Adrenal gland (tissue), 12 donors: ENCODE data around the gene MCF2L. TPM values are rescaled to one million over a fixed set of nuclear protein-coding genes. Genes with fewer than 3 reads are reported as not detected.

Experiments
- DNase-seq, 7 donors: peaks; one replicate each; pipeline ENCODE4 v3.0.0-alpha.2; 2019 to 2020
- H3K27ac ChIP-seq, 5 donors: fragments of 200-600 bp; sonication (generic) in 4 of 5; 1 replicate in 3 of 5; 2 replicates in 2 of 5; pipeline versions ENCODE4 v1.5.1 to v1.8.0; 2016 to 2020; ENCODE audit warnings: mild to moderate bottlenecking in 1 of 5
- H3K27me3 ChIP-seq: fragments of 200-600 bp; 2 replicates; pipeline ENCODE4 v1.8.0; 2021
- H3K36me3 ChIP-seq, 2 donors: fragments of 200-600 bp; replicated peaks in 1 of 2; 1 replicate in 1 of 2; 2 replicates in 1 of 2; pipeline versions ENCODE4 v1.5.1 to v1.8.0; 2018 to 2022
- H3K4me1 ChIP-seq, 2 donors: fragments of 200-600 bp; replicated peaks in 1 of 2; 1 replicate in 1 of 2; 2 replicates in 1 of 2; pipeline versions ENCODE4 v1.5.1 to v1.8.0; 2018 to 2021
- H3K4me3 ChIP-seq, 4 donors: fragments of 200-600 bp; sonication (generic) in 3 of 4; one replicate each; pipeline ENCODE4 v1.5.1; 2016 to 2018
- H3K9me3 ChIP-seq, 3 donors: fragments of 200-600 bp; sonication (generic) in 1 of 3; replicated peaks in 1 of 3; 1 replicate in 2 of 3; 2 replicates in 1 of 3; pipeline versions ENCODE4 v1.5.1 to v1.8.0; 2016 to 2021
- POLR2A ChIP-seq, 2 donors: fragments of 450-650 bp; IDR thresholded peaks; one replicate each; pipeline ENCODE4 v1.6.1; 2017; ENCODE audit warnings: antibody characterized with exemption in 2 of 2, mild to moderate bottlenecking in 2 of 2, moderate library complexity in 1 of 2
- WGBS, 4 donors: extraction: QIAGEN DNeasy Blood & Tissue Kit in 2 of 4; methylation state at CpG; one replicate each; pipeline versions ENCODE4 v1.1.5 to v1.1.7; 2013 to 2017; 5-methylcytosine and 5-hydroxymethylcytosine counted together
- intact Hi-C, 2 donors: fragments of 100-400 bp; cut with DNase I; formaldehyde crosslinking; loops; one replicate each; pipeline versions ENCODE4 v1.14.1 to v1.15.0; 2022 to 2023
- polyA plus RNA-seq, 3 donors: library from polyadenylated mRNA; stranded (reverse); fragments of 200-250 nt in 2 of 3; fragments of 350-450 nt in 1 of 3; fragmentation: Illumina TruSeq in 1 of 3; extraction: RNeasy Lipid Tissue Mini Kit (QIAGEN cat#74804) in 1 of 3; gene quantifications; one replicate each; pipeline ENCODE4 v1.2.3, GENCODE V29; 2013 to 2014
- total RNA-seq, 9 donors: library from RNA; depleted of rRNA in 4 of 9; stranded (reverse); fragments of >200 nt in 4 of 9; fragments of 120-200 nt in 1 of 9; fragmentation: NEBNext Ultra II Directional in 1 of 9; extraction: Animal tissue kit (Norgen Biotek cat#: 25700) in 1 of 9; gene quantifications; one replicate each; pipeline versions ENCODE4 v1.1.0 to v1.2.4, GENCODE V29; 2013 to 2023
- TF ChIP-seq, protein P1 (sequence below), 6 experiments: fragments of 450-650 bp in 4 of 6; fragments of 200-600 bp in 2 of 6; sonication (generic) in 1 of 6; IDR thresholded peaks; 1 replicate in 5 of 6; 2 replicates in 1 of 6; pipeline versions ENCODE4 v1.5.1 to v1.8.0; 2016 to 2021; ENCODE audit warnings: antibody characterized with exemption in 6 of 6, mild to moderate bottlenecking in 2 of 6, moderate library complexity in 1 of 6
- donor health status: healthy with polysubstance abuse.
- donor health status: Bipolar disorder and iron deficiency.
- donor health status: DM: yes; HTN: yes; CAD: no.
- donor health status: DM: no; HTN: no; CAD: no.
- donor health status: DM: no; HTN: no; CAD: no.
- donor health status: DM: yes; HTN: yes; CAD: no.

The MCF2L gene
- total and polyA plus RNA-seq, 12 donors = 7.6 to 49.0 (median 15.3) TPM

DNA sequence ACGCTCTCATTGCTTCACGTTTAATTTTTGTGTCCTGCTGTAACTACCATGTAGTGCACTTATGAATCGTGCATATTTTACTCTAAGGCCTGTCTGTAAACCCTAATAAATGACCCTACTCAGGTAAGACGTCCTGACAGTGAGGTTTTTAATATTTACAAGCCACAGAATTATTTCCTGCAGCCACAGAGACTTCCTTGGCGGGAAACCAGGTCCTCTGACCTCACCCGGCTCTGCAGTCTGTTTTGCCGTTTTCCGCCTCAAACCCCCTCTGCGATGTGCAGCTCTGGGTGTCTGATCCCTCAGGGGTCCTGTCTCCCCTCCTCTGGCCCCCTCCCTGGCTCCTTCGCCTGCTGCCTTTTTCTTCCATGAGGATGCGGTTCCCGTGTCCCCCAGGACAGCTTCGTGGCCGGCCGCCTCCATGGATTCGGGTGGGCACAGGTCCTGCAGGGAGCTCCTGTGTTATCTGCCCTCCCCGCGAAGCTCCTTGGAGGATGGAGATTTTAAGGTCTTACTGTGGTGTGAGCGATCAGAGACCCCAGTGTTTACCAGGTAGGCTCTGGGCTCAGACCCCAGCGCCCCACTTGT, 66.3 kb downstream of the MCF2L start:
- DNase-seq = no peak
- Histone ChIP-seq H3K27ac (no peak overlapping the region), H3K27me3 (no peaks in the 10 kb centered on the region), H3K4me1 (peaks cover 0 to 4% of the 10 kb centered on the region in 2 donors), H3K9me3 (no peaks in the 10 kb centered on the region), H3K36me3 (no peaks in the 10 kb centered on the region), H3K4me3 (no peak overlapping the region)
- 52 to 62% (median 55%) methylated on average over 16 to 20 of the region's 20 CpGs for WGBS, 4 donors
- TF ChIP-seq POLR2A (IDR thresholded peaks at IDR 0.05) = no peak
- TF ChIP-seq, protein P1, sequence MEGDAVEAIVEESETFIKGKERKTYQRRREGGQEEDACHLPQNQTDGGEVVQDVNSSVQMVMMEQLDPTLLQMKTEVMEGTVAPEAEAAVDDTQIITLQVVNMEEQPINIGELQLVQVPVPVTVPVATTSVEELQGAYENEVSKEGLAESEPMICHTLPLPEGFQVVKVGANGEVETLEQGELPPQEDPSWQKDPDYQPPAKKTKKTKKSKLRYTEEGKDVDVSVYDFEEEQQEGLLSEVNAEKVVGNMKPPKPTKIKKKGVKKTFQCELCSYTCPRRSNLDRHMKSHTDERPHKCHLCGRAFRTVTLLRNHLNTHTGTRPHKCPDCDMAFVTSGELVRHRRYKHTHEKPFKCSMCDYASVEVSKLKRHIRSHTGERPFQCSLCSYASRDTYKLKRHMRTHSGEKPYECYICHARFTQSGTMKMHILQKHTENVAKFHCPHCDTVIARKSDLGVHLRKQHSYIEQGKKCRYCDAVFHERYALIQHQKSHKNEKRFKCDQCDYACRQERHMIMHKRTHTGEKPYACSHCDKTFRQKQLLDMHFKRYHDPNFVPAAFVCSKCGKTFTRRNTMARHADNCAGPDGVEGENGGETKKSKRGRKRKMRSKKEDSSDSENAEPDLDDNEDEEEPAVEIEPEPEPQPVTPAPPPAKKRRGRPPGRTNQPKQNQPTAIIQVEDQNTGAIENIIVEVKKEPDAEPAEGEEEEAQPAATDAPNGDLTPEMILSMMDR (IDR thresholded peaks at IDR 0.05) = peak in 1 of 6 experiments; percentile 27
- intact Hi-C loops = loop anchor here in 1 of 2 donors (10.0 kb wide), 1 partner anchor 359 kb away; no protein-coding TSS in a partner anchor

DNA sequence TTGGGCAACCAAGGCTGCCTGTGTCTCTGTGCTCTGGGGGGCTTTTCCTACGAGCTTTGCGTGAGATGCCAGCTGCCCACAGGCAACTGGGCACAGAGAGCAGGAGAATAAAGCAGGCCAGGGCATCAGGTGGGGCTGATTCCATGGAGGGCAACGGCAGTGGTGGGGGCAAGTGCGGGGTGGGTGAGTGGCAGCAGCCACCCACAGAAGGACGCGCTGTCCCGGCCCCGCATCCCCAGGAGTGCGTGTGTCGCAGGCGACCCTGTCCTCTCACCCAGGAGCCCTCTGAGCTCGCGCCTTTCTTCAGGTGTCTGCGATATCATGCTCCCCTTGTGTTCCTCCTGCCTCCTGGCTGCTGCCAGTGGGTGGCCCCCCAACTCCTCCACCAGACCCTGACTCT, 67.4 kb downstream of the MCF2L start:
- no peak overlapping the region for H3K27ac ChIP-seq
- H3K4me1 ChIP-seq = peaks cover 0 to 4% of the 10 kb centered on the region in 2 donors
- DNase-seq = no peak
- H3K4me3 ChIP-seq = no peak overlapping the region
- no peaks in the 10 kb centered on the region for H3K9me3 ChIP-seq
- no peak for TF ChIP-seq POLR2A (IDR thresholded peaks at IDR 0.05)
- TF ChIP-seq, protein P1 (IDR thresholded peaks at IDR 0.05) = no peak
- H3K36me3 ChIP-seq = no peaks in the 10 kb centered on the region
- H3K27me3 ChIP-seq = no peaks in the 10 kb centered on the region
- 90 to 96% (median 93%) methylated on average over 9 to 14 of the region's 14 CpGs for WGBS, 4 donors
- intact Hi-C loops = loop anchor here in 1 of 2 donors (10.0 kb wide), 1 partner anchor 358 kb away; no protein-coding TSS in a partner anchor

- Histone ChIP-seq H3K36me3 (no peaks in the 10 kb centered on the region), H3K27ac (no peak overlapping the region), H3K4me3 (no peak overlapping the region), H3K27me3 (no peaks in the 10 kb centered on the region), H3K4me1 (peaks cover 0 to 3% of the 10 kb centered on the region in 2 donors), H3K9me3 (no peaks in the 10 kb centered on the region)
- TF ChIP-seq POLR2A (IDR thresholded peaks at IDR 0.05) = no peak
- TF ChIP-seq, protein P1 (IDR thresholded peaks at IDR 0.05) = no peak
- intact Hi-C loops = no loop called here
- DNase-seq = no peak
- WGBS, 4 donors = 81 to 93% (median 87%) methylated on average over 8 of the region's 8 CpGs
Observed at GRCh38 chr13:113040031-113040430, 71.0 kb downstream of the MCF2L start.

DNA sequence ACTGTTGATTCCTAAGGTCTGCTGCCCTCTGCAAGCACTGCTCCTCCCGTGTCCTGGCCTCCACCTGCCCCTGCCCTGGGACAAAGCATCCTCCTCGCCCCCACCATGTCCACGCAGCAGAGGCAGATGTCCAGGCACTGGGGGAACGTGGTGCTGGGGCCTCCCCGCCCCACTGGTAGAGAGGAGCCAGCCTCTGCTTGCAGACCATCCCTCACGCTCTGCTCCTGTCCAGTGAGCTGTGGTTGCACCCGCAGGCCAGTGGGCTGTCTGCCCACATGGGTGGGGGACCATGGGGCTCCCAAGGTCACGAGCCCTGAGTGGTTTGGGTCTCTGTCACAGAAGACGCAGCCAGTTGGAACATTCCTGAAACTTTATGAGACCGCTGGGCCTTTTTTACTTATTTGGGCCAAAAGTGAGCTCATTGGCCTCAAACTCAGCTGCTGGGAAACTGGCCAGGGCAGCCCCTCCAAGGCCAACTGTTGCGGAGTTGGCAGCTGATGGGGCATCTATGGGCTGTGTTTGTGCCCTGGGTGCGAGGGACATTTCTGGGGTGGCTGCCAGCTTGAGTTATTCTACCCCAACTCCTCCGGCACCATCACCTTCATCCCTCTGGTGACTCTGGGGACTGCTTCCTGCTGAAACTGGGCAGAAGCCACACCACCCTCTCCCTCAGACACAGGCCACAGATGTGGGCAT, 71.7 kb downstream of the MCF2L start:
- no peaks in the 10 kb centered on the region for H3K36me3 ChIP-seq
- no peaks in the 10 kb centered on the region for H3K4me1 ChIP-seq
- H3K9me3 ChIP-seq = no peaks in the 10 kb centered on the region
- peak in 5 of 7 donors; percentile 33 to 42 (median 40) for DNase-seq
- TF ChIP-seq POLR2A (IDR thresholded peaks at IDR 0.05) = no peak
- TF ChIP-seq, protein P1 (IDR thresholded peaks at IDR 0.05) = no peak
- 27 to 61% (median 48%) methylated on average over 3 to 13 of the region's 13 CpGs for WGBS, 4 donors
- no peak overlapping the region for H3K27ac ChIP-seq
- H3K4me3 ChIP-seq = no peak overlapping the region
- no peaks in the 10 kb centered on the region for H3K27me3 ChIP-seq
- intact Hi-C loops = no loop called here
